Neural progenitor cell (in vitro differentiated cells): Measurements from ENCODE around the gene SLC45A3.

Source experiments
- CTCF ChIP-seq: fragments of 200-600 bp; sonication (generic); IDR thresholded peaks from 2 replicates; pipeline ENCODE4 v1.5.1; 2017; ENCODE audit warnings: antibody characterized with exemption, mild to moderate bottlenecking
- EZH2 ChIP-seq: fragments of 200-600 bp; sonication (generic); IDR thresholded peaks from 2 replicates; pipeline ENCODE4 v1.6.1; 2017; ENCODE audit warnings: antibody characterized with exemption, mild to moderate bottlenecking, moderate library complexity

- no peak for TF ChIP-seq CTCF
- no peak for TF ChIP-seq EZH2
Observed at GRCh38 chr1:205616563-205617293, 63.6 kb downstream of the SLC45A3 start.
